ENCODE results near the gene UBAP1. TPM values are rescaled to one million over a fixed set of nuclear protein-coding genes. Genes with fewer than 3 reads are reported as not detected.

The UBAP1 gene
- polyA plus RNA-seq, 1 experiment = 56.7 TPM

DNA sequence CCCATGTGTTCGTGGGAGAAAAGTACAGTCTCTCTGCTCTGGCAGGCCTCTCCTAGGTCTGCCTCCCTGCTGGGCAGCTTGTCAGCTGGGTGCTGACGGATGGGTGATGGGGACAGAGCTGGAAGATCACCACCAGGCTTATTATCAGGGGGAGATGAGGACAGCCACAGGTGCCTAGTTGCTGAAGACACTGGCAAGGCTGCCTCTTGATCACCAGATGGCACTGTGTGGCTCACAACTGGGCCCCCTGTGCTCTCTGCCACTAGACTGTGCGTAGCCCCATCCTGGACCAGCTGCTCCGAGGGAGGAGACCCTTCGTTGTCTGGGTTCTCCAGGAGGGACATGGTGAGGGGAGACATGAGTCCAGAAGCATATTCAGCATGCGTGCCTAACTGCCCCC lies 77.3 kb downstream of the UBAP1 start:
- CTCF ChIA-PET = interaction anchor here (0.6 to 5.5 kb wide), 3 partner anchors 8 to 182 kb away, joined by 6 to 40 read pairs (median 16); no protein-coding TSS in a partner anchor
- TF ChIP-seq, protein P1, sequence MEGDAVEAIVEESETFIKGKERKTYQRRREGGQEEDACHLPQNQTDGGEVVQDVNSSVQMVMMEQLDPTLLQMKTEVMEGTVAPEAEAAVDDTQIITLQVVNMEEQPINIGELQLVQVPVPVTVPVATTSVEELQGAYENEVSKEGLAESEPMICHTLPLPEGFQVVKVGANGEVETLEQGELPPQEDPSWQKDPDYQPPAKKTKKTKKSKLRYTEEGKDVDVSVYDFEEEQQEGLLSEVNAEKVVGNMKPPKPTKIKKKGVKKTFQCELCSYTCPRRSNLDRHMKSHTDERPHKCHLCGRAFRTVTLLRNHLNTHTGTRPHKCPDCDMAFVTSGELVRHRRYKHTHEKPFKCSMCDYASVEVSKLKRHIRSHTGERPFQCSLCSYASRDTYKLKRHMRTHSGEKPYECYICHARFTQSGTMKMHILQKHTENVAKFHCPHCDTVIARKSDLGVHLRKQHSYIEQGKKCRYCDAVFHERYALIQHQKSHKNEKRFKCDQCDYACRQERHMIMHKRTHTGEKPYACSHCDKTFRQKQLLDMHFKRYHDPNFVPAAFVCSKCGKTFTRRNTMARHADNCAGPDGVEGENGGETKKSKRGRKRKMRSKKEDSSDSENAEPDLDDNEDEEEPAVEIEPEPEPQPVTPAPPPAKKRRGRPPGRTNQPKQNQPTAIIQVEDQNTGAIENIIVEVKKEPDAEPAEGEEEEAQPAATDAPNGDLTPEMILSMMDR (IDR thresholded peaks at IDR 0.05; ENCODE audit: low read depth, low read length) = 0 out of 2 replicates have a peak, but pooled peaks have one; percentile 24
- H3K9me3 ChIP-seq (ENCODE audit: control insufficient read depth, insufficient read depth, low read length) = no peaks in the 10 kb centered on the region
- POLR2A ChIA-PET = no interaction called here
- H3K4me3 ChIP-seq (ENCODE audit: low read depth, low read length) = no peak overlapping the region
- H3K27ac ChIP-seq (ENCODE audit: low read depth, low read length) = no peak overlapping the region
- DNase-seq (ENCODE audit: low read depth, low spot score) = no peak
- no peaks in the 10 kb centered on the region for H3K27me3 ChIP-seq (ENCODE audit: control insufficient read depth, insufficient read depth, low read length)

DNA sequence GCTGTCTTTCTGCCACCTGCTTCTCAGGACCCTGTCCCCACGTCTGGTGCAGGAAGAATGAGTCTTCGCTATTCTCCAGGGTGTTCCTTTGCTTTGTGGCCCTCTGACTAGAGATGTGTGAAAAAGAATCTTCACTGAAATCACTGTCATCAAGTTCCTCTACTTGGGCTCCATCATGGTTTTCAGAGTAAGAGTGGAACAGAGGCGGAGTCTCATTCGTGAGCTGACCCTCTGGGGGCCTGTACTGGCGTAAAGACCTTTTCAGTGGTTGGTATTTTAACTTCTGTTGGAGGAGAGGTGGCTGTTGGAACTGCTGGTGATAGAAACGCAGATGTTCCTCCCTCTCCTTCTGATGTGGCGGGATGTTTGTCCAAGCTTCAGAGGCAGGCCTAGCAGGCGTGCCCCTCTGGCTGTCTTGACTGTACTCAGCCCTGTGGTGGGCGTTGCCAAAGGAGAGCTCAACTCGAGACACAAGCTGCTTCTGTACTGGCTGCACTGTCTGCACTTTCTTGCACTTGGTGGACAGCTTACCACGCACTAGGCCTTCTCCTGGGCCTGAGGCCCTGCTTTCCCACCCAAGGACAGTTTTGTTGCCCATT lies 78.2 kb downstream of the UBAP1 start:
- TF ChIP-seq, protein P1 (IDR thresholded peaks at IDR 0.05; ENCODE audit: low read depth, low read length) = no peak
- ChIA-PET POLR2A (no interaction called here), CTCF (interaction anchor here (0.9 to 1.1 kb wide), 2 partner anchors 35 to 321 kb away, joined by 3 to 4 read pairs; no protein-coding TSS in a partner anchor)
- H3K27me3 ChIP-seq (ENCODE audit: control insufficient read depth, insufficient read depth, low read length) = no peaks in the 10 kb centered on the region
- no peak for DNase-seq (ENCODE audit: low read depth, low spot score)
- no peak overlapping the region for H3K27ac ChIP-seq (ENCODE audit: low read depth, low read length)
- no peaks in the 10 kb centered on the region for H3K9me3 ChIP-seq (ENCODE audit: control insufficient read depth, insufficient read depth, low read length)
- H3K4me3 ChIP-seq (ENCODE audit: low read depth, low read length) = no peak overlapping the region

DNA sequence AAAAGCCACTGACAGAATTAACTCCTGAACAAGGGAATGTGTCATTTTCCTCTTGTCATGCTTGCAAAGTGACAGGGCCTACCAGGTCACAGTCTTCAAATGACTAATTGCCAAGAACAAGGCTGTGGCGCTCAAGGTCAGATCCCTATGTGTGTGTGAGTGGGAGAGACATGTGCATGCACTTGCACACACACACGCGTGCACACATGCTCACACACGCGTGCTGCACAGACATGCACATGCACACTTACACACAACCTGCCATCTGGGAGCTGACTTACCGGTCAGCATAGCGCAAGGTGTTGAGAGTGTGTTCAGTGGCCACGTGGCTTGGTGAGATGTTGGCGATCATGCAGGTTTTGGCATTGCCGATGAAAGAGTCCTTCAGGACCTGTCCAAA lies 80.5 kb downstream of the UBAP1 start:
- TF ChIP-seq, protein P1 (IDR thresholded peaks at IDR 0.05; ENCODE audit: low read depth, low read length) = no peak
- Histone ChIP-seq H3K27me3 (ENCODE audit: control insufficient read depth, insufficient read depth, low read length) (no peaks in the 10 kb centered on the region), H3K9me3 (ENCODE audit: control insufficient read depth, insufficient read depth, low read length) (no peaks in the 10 kb centered on the region), H3K4me3 (ENCODE audit: low read depth, low read length) (no peak overlapping the region), H3K27ac (ENCODE audit: low read depth, low read length) (no peak overlapping the region)
- ChIA-PET POLR2A (interaction anchor here (0.6 kb wide), 1 partner anchor 103 kb away, joined by 3 read pairs; no protein-coding TSS in a partner anchor), CTCF (no interaction called here)
- no peak for DNase-seq (ENCODE audit: low read depth, low spot score)

DNA sequence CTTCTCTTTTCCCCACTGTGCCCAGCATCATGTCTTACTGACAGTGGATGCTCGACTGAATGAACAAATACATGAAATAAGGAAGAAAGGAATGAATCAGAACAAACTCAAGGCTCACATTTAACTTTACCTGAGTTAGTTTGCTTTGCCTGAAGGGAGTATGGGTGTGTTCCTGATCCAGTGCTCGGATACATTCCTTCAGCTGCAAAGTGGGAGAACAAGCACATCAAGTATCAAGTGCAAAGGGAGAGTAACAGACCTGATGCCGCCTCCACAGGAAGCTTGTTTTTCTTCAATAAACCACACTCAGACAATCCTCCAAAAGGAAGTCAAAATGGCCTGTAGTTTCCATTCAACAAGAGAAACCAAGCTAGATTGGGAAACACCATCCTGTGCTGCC lies 84.1 kb downstream of the UBAP1 start:
- ChIA-PET POLR2A (no interaction called here), CTCF (interaction anchor here (2.4 to 2.7 kb wide), 2 partner anchors 8 to 11 kb away, joined by 12 to 16 read pairs; no protein-coding TSS in a partner anchor)
- TF ChIP-seq, protein P1 (IDR thresholded peaks at IDR 0.05; ENCODE audit: low read depth, low read length) = no peak

DNA sequence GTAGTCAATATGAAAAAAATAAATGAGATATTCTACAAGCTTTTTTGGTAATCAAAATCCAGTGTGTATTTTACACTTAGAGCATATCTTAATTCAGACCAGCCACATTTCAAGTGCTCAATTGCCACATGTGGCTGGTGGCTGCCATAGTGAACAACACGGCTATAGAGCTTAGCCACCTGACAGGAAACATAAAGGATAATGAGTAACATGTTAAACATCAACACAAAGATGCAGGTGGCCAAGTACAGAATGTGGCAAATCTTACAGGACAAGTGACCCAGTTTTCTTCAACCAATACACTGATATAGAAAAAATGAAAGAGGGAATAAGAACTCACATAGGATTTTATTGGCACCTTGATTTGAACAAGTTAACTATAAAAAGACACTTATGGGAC lies 88.8 kb downstream of the UBAP1 start:
- H3K27me3 ChIP-seq (ENCODE audit: control insufficient read depth, insufficient read depth, low read length) = no peaks in the 10 kb centered on the region
- H3K9me3 ChIP-seq (ENCODE audit: control insufficient read depth, insufficient read depth, low read length) = no peaks in the 10 kb centered on the region
- no peak overlapping the region for H3K4me3 ChIP-seq (ENCODE audit: low read depth, low read length)
- ChIA-PET POLR2A (no interaction called here), CTCF (interaction anchor here (0.5 to 1.4 kb wide), 4 partner anchors 15 to 338 kb away, joined by 3 to 7 read pairs (median 4); no protein-coding TSS in a partner anchor)
- TF ChIP-seq, protein P1 (IDR thresholded peaks at IDR 0.05; ENCODE audit: low read depth, low read length) = no peak
- no peak for DNase-seq (ENCODE audit: low read depth, low spot score)
- H3K27ac ChIP-seq (ENCODE audit: low read depth, low read length) = no peak overlapping the region

More for the DNA sequence above, 84.1 kb downstream of the UBAP1 start:
- Histone ChIP-seq H3K4me3 (ENCODE audit: low read depth, low read length) (no peak overlapping the region), H3K9me3 (ENCODE audit: control insufficient read depth, insufficient read depth, low read length) (no peaks in the 10 kb centered on the region), H3K27me3 (ENCODE audit: control insufficient read depth, insufficient read depth, low read length) (no peaks in the 10 kb centered on the region), H3K27ac (ENCODE audit: low read depth, low read length) (no peak overlapping the region)
- no peak for DNase-seq (ENCODE audit: low read depth, low spot score)
